ENCODE measurements around the gene PCSK6. TPM values are rescaled to one million over a fixed set of nuclear protein-coding genes. Genes with fewer than 3 reads are reported as not detected.

The PCSK6 gene
- total RNA-seq, 1 donor = 0.72 TPM

GRCh38 chr15:101276501-101277037, 212.9 kb downstream of the PCSK6 start:
- peak; percentile 45 for TF ChIP-seq CTCF (IDR thresholded peaks at IDR 0.05; ENCODE audit: extremely low read depth, low read depth, low read length)
- H3K27me3 ChIP-seq (ENCODE audit: insufficient read depth, low read length) = no peaks in the 10 kb centered on the region
- H3K27ac ChIP-seq (ENCODE audit: low read depth, low read length) = peak overlapping the region; percentile 88
- peak overlapping the region; percentile 83 for H3K4me3 ChIP-seq (ENCODE audit: insufficient read depth, low read length)
- H4K20me1 ChIP-seq (ENCODE audit: insufficient read depth, low read length) = peaks cover 18% of the 10 kb centered on the region
- DNase-seq (ENCODE audit: insufficient read length, low spot score, missing footprints) = peak; percentile 30
- peak overlapping the region; percentile 84 for H2AFZ ChIP-seq (ENCODE audit: low read length)
- peaks cover 58% of the 10 kb centered on the region for H3K36me3 ChIP-seq (ENCODE audit: insufficient read depth, low read length)
- peak overlapping the region; percentile 93 for H3K4me2 ChIP-seq (ENCODE audit: insufficient read depth, low read length)
- H3K9me3 ChIP-seq (ENCODE audit: low read depth, low read length) = no peaks in the 10 kb centered on the region
- peaks cover 35% of the 10 kb centered on the region for H3K79me2 ChIP-seq (ENCODE audit: insufficient read depth, low read length)
- peaks cover 11% of the 10 kb centered on the region for H3K4me1 ChIP-seq (ENCODE audit: insufficient read depth, low read length)

- Histone ChIP-seq H3K79me2 (ENCODE audit: insufficient read depth, low read length) (peaks cover 35% of the 10 kb centered on the region), H3K36me3 (ENCODE audit: insufficient read depth, low read length) (peaks cover 60% of the 10 kb centered on the region), H3K9me3 (ENCODE audit: low read depth, low read length) (no peaks in the 10 kb centered on the region), H4K20me1 (ENCODE audit: insufficient read depth, low read length) (peaks cover 18% of the 10 kb centered on the region), H2AFZ (ENCODE audit: low read length) (no peak overlapping the region), H3K4me1 (ENCODE audit: insufficient read depth, low read length) (peaks cover 11% of the 10 kb centered on the region), H3K27me3 (ENCODE audit: insufficient read depth, low read length) (no peaks in the 10 kb centered on the region), H3K4me3 (ENCODE audit: insufficient read depth, low read length) (no peak overlapping the region), H3K4me2 (ENCODE audit: insufficient read depth, low read length) (no peak overlapping the region), H3K27ac (ENCODE audit: low read depth, low read length) (no peak overlapping the region)
- DNase-seq (ENCODE audit: insufficient read length, low spot score, missing footprints) = peak; percentile 25
- TF ChIP-seq CTCF (IDR thresholded peaks at IDR 0.05; ENCODE audit: extremely low read depth, low read depth, low read length) = no peak
Measured at GRCh38 chr15:101275018-101275417, 214.5 kb downstream of the PCSK6 start.

- TF ChIP-seq CTCF (IDR thresholded peaks at IDR 0.05; ENCODE audit: extremely low read depth, low read depth, low read length) = no peak
- DNase-seq (ENCODE audit: insufficient read length, low spot score, missing footprints) = no peak
- Histone ChIP-seq H2AFZ (ENCODE audit: low read length) (no peak overlapping the region), H3K79me2 (ENCODE audit: insufficient read depth, low read length) (peaks cover 35% of the 10 kb centered on the region), H3K9me3 (ENCODE audit: low read depth, low read length) (no peaks in the 10 kb centered on the region), H3K4me3 (ENCODE audit: insufficient read depth, low read length) (no peak overlapping the region), H3K27me3 (ENCODE audit: insufficient read depth, low read length) (no peaks in the 10 kb centered on the region), H3K27ac (ENCODE audit: low read depth, low read length) (no peak overlapping the region), H3K4me1 (ENCODE audit: insufficient read depth, low read length) (peaks cover 11% of the 10 kb centered on the region), H4K20me1 (ENCODE audit: insufficient read depth, low read length) (peaks cover 18% of the 10 kb centered on the region), H3K4me2 (ENCODE audit: insufficient read depth, low read length) (no peak overlapping the region), H3K36me3 (ENCODE audit: insufficient read depth, low read length) (peaks cover 64% of the 10 kb centered on the region)
Measured at GRCh38 chr15:101273534-101273933, 216.0 kb downstream of the PCSK6 start.

GRCh38 chr15:101272584-101272983, 216.9 kb downstream of the PCSK6 start:
- no peaks in the 10 kb centered on the region for H3K9me3 ChIP-seq (ENCODE audit: low read depth, low read length)
- H3K36me3 ChIP-seq (ENCODE audit: insufficient read depth, low read length) = peaks cover 64% of the 10 kb centered on the region

More at GRCh38 chr15:101272584-101272983, 216.9 kb downstream of the PCSK6 start:
- Histone ChIP-seq H3K4me1 (ENCODE audit: insufficient read depth, low read length) (peaks cover 16% of the 10 kb centered on the region), H4K20me1 (ENCODE audit: insufficient read depth, low read length) (peaks cover 18% of the 10 kb centered on the region), H2AFZ (ENCODE audit: low read length) (no peak overlapping the region), H3K79me2 (ENCODE audit: insufficient read depth, low read length) (peaks cover 35% of the 10 kb centered on the region), H3K4me3 (ENCODE audit: insufficient read depth, low read length) (no peak overlapping the region), H3K4me2 (ENCODE audit: insufficient read depth, low read length) (no peak overlapping the region), H3K27ac (ENCODE audit: low read depth, low read length) (no peak overlapping the region), H3K27me3 (ENCODE audit: insufficient read depth, low read length) (no peaks in the 10 kb centered on the region)
- no peak for DNase-seq (ENCODE audit: insufficient read length, low spot score, missing footprints)
- TF ChIP-seq CTCF (IDR thresholded peaks at IDR 0.05; ENCODE audit: extremely low read depth, low read depth, low read length) = no peak

Data from osteoblast (primary cell).